Measurements from ENCODE around the gene IRAK2. TPM values are rescaled to one million over a fixed set of nuclear protein-coding genes. Genes with fewer than 3 reads are reported as not detected.

The IRAK2 gene
- total RNA-seq, 4 donors from 2014 or later = 7.0 to 15.0 (median 11.4) TPM

DNA sequence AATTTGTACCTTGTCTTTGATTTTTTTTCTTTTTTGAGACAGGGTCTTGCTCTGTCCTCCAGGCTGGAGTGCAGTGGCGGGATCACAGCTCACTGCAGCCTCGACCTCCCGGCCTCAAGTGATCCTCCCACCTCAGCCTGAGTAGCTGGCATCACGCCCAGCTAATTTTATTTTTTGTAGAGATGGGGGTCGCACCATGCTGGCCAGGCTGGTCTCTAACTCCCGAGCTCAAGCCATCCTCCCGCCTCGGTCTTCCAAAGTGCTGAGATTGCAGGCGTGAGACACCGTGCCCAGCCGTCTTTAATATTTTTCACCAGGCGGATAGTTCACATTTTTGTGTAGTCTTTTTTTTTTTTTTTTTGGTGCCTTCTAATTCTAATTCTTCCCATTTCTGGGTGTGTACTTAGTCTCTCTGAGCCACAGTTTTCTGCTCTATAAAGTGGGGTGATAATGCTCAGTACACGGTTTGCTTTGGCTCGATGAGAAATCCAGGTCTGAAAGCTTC, 83.0 kb downstream of the IRAK2 start:
- intact Hi-C loops (cut with DNase I; ENCODE audit: low total_unique reads) = no loop called here
- WGBS, 2 donors = 35% methylated on average over 14 of the region's 14 CpGs
- DNase-seq (ENCODE audit: low spot score in 2 of 2) = no peak
- no peak overlapping the region for H3K4me3 ChIP-seq (ENCODE audit: low read depth, poor library complexity, severe bottlenecking)
- TF ChIP-seq, protein P1, sequence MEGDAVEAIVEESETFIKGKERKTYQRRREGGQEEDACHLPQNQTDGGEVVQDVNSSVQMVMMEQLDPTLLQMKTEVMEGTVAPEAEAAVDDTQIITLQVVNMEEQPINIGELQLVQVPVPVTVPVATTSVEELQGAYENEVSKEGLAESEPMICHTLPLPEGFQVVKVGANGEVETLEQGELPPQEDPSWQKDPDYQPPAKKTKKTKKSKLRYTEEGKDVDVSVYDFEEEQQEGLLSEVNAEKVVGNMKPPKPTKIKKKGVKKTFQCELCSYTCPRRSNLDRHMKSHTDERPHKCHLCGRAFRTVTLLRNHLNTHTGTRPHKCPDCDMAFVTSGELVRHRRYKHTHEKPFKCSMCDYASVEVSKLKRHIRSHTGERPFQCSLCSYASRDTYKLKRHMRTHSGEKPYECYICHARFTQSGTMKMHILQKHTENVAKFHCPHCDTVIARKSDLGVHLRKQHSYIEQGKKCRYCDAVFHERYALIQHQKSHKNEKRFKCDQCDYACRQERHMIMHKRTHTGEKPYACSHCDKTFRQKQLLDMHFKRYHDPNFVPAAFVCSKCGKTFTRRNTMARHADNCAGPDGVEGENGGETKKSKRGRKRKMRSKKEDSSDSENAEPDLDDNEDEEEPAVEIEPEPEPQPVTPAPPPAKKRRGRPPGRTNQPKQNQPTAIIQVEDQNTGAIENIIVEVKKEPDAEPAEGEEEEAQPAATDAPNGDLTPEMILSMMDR (IDR thresholded peaks at IDR 0.05) = no peak
- TF ChIP-seq POLR2A (IDR thresholded peaks at IDR 0.05) = no peak

DNA sequence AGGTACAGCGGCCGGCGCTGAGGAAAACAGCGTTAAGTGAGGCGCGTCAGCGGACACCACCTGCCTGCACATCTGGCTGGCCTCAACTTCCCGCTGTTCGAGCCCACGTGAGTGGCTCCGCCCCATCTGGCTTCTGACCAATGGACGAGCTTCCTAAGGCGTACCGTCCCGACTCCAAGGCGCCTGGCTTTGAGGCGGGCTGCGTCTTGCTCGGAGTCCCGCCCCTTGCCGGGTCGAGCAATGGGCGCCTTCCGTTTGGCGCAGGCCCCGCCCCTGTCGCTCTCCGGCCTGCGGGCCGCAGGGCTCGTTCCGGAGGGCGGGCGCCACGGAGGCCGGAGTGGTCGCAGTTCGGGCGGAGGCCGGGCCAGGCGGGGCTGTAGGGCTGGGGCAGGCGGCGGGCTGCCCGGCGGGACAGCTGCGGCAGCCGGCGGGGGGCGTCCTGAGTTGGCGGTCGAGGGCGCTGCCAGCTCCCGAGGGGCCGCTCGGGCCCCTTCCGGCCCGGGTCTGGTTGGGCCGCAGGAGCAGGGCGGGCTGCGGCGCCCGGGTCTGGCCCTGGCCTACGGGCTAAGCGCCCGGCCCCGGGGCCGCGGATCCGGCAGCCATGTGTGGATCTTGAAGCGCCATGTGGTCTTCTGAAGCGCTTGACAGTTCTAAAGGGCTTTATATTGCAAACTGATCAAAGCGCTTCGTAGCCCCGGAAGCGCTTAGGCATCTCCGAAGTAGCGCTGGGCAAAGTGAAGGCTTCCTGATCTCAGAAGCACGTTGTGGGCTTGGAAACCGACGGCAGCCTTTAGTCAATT, 83.7 kb downstream of the IRAK2 start, which contains the start of gene TATDN2:
TATDN2 (plus strand) TSS at position 276 of the 800 bp plus-strand sequence. CDS start 742 bp downstream, outside the sequence.
- DNase-seq (ENCODE audit: low spot score in 2 of 2) = peak; percentile 96 to 99
- H3K4me3 ChIP-seq (ENCODE audit: low read depth, poor library complexity, severe bottlenecking) = peak within 1 kb of the TSS; percentile 66
- WGBS, 2 donors = 0% methylated on average over 18 to 32 of the region's 80 CpGs
- intact Hi-C loops (cut with DNase I; ENCODE audit: low total_unique reads) = no loop called here
- TF ChIP-seq, protein P1 (IDR thresholded peaks at IDR 0.05) = no peak
- no peak for TF ChIP-seq POLR2A (IDR thresholded peaks at IDR 0.05)

DNA sequence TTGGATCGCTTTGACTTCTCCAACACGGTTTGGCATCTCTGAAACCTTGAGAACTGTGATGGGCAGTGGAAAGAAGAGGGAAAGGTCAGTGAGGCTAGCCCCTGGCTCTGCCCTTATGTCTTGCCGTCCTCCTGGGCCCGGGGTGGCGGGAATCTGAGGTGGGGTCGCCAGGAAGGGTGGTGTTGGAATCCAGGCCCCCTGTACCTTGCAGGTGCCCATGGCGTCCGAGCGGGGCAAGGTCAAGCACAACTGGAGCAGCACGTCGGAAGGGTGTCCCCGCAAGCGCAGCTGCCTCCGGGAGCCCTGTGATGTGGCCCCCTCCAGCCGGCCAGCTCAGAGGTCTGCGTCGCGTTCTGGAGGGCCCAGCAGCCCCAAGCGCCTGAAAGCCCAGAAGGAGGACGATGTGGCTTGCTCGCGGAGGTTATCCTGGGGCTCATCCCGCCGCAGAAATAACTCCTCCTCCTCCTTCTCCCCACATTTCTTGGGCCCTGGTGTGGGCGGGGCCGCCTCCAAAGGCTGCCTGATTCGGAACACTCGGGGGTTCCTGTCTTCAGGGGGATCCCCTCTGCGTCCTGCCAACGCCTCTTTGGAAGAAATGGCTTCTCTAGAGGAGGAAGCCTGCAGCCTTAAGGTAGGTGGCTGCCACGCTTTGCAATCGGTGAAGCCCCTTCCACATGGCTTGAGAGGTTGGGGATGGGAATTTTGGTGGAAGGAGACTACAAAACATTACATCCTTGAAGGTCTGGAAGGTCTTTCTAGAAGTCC, 84.4 kb downstream of the IRAK2 start:
- WGBS, 2 donors = 1 to 3% methylated on average over 26 to 32 of the region's 32 CpGs
- peak overlapping the region; percentile 66 for H3K4me3 ChIP-seq (ENCODE audit: low read depth, poor library complexity, severe bottlenecking)
- peak in 1 of 2 donors; percentile 86 for DNase-seq (ENCODE audit: low spot score in 2 of 2)
- TF ChIP-seq, protein P1 (IDR thresholded peaks at IDR 0.05) = no peak
- TF ChIP-seq POLR2A (IDR thresholded peaks at IDR 0.05) = no peak
- intact Hi-C loops (cut with DNase I; ENCODE audit: low total_unique reads) = no loop called here

DNA sequence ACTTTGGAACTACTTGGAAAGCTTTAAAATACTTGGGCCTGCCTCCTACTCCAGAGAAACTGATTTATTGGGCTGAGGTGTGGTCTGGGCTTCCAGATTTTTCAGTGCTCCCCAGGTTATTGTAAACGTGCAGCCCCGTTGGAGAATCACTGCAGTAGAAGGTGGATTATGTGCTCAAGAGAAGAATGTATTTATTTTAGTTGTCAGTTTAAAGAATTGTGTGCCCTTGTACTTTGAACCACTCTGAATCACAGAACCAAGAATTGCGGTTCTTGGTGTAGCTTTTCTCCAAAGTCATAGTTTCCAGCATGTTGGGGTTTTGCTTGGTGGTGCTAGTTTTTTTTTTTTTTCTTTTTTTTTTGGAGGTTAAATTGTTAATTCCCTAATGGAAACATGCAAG, 85.1 kb downstream of the IRAK2 start:
- no peak for TF ChIP-seq POLR2A (IDR thresholded peaks at IDR 0.05)
- no peak overlapping the region for H3K4me3 ChIP-seq (ENCODE audit: low read depth, poor library complexity, severe bottlenecking)
- DNase-seq (ENCODE audit: low spot score in 2 of 2) = no peak
- intact Hi-C loops (cut with DNase I; ENCODE audit: low total_unique reads) = no loop called here
- 16 to 27% methylated on average over 3 of the region's 3 CpGs for WGBS, 2 donors

DNA sequence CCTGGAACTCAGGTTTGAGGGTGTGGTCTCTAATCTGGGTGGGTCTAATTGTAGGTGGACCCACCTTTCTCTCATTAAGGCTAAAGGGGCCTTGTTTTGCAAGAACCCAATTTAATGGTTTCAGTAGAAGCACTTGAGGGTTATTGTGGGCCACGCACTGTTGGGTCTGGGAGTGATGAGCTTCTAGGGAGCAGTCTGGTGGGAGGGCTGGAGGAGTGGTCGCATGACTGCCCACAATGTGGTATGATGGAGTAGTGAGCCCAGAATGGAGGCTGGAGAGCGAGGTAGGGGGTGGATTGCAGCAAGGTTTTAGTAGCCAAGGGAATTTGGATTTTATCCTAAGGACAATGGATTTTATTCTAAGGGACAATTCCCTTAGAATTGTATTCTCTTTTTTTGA, 86.3 kb downstream of the IRAK2 start:
- H3K4me3 ChIP-seq (ENCODE audit: low read depth, poor library complexity, severe bottlenecking) = no peak overlapping the region
- WGBS, 2 donors = 94% methylated on average over 3 of the region's 3 CpGs
- no peak for DNase-seq (ENCODE audit: low spot score in 2 of 2)

More for the DNA sequence above, 86.3 kb downstream of the IRAK2 start:
- TF ChIP-seq, protein P1 (IDR thresholded peaks at IDR 0.05) = no peak
- no peak for TF ChIP-seq POLR2A (IDR thresholded peaks at IDR 0.05)
- intact Hi-C loops (cut with DNase I; ENCODE audit: low total_unique reads) = no loop called here

Measured in lower leg skin (tissue), 4 donors.